ENCODE results near the gene PRKCH.

DNA sequence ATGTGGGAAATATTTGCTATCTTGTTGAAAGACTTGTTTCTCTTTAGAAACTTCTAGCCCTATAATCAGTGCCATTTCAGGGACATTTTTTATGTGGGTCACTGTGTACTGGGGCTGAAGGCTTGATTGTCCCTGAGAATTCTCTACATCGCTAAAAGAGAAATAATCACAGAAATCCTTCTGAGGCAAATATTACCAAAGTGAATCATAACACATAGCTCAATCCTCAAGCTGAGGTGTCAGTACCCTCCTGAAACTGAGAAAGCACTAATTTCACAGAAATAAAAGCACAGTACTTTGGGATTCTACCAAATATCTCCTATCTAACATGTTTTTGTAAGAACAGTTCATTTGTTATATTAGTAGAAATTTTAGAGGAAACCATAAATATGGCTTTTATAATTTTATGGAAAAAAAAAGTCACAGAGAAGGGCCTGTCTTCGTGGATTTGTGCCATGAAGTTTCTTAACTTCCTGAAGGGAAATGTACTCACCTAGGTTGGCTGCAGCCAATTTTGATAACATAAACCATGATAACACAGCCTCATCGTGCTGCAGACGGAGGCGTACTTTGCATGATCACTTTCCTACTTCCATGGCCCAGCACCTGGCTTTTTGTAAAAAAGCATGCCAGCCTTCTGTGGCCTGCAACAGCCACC is 210.2 kb downstream of the PRKCH start:
- TF ChIP-seq, protein P1, sequence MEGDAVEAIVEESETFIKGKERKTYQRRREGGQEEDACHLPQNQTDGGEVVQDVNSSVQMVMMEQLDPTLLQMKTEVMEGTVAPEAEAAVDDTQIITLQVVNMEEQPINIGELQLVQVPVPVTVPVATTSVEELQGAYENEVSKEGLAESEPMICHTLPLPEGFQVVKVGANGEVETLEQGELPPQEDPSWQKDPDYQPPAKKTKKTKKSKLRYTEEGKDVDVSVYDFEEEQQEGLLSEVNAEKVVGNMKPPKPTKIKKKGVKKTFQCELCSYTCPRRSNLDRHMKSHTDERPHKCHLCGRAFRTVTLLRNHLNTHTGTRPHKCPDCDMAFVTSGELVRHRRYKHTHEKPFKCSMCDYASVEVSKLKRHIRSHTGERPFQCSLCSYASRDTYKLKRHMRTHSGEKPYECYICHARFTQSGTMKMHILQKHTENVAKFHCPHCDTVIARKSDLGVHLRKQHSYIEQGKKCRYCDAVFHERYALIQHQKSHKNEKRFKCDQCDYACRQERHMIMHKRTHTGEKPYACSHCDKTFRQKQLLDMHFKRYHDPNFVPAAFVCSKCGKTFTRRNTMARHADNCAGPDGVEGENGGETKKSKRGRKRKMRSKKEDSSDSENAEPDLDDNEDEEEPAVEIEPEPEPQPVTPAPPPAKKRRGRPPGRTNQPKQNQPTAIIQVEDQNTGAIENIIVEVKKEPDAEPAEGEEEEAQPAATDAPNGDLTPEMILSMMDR (IDR thresholded peaks at IDR 0.05; ENCODE audit: insufficient read depth, low read length), result no peak
- TF ChIP-seq, protein P2, sequence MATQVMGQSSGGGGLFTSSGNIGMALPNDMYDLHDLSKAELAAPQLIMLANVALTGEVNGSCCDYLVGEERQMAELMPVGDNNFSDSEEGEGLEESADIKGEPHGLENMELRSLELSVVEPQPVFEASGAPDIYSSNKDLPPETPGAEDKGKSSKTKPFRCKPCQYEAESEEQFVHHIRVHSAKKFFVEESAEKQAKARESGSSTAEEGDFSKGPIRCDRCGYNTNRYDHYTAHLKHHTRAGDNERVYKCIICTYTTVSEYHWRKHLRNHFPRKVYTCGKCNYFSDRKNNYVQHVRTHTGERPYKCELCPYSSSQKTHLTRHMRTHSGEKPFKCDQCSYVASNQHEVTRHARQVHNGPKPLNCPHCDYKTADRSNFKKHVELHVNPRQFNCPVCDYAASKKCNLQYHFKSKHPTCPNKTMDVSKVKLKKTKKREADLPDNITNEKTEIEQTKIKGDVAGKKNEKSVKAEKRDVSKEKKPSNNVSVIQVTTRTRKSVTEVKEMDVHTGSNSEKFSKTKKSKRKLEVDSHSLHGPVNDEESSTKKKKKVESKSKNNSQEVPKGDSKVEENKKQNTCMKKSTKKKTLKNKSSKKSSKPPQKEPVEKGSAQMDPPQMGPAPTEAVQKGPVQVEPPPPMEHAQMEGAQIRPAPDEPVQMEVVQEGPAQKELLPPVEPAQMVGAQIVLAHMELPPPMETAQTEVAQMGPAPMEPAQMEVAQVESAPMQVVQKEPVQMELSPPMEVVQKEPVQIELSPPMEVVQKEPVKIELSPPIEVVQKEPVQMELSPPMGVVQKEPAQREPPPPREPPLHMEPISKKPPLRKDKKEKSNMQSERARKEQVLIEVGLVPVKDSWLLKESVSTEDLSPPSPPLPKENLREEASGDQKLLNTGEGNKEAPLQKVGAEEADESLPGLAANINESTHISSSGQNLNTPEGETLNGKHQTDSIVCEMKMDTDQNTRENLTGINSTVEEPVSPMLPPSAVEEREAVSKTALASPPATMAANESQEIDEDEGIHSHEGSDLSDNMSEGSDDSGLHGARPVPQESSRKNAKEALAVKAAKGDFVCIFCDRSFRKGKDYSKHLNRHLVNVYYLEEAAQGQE (IDR thresholded peaks at IDR 0.05; ENCODE audit: insufficient replicate concordance, low read depth), result no peak
